H1 (cell line): Measurements from ENCODE around the gene UBAP1. TPM values are rescaled to one million over a fixed set of nuclear protein-coding genes. Genes with fewer than 3 reads are reported as not detected.

ENCODE experiments used
- CTCF ChIA-PET: fragments of 300-600 bp; sonication (Branson Sonifier 250); formaldehyde crosslinking; loops from one replicate; lab custom pipeline; 2021; ENCODE audit not compliant: partially characterized antibody; lab: Charles Lee
- POLR2A ChIA-PET: fragments of 300-600 bp; sonication (Branson Sonifier 250); formaldehyde crosslinking; loops from one replicate; lab custom pipeline; 2021; ENCODE audit warnings: inconsistent platforms; ENCODE audit not compliant: partially characterized antibody; lab: Charles Lee
- DNase-seq, 2 experiments: peaks; one replicate each; pipeline versions ENCODE4 v3.0.0 to v3.0.0-alpha.2; 2010 to 2022; ENCODE audit warnings: low spot score in 2 of 2, low read depth in 1 of 2, mixed read lengths in 1 of 2
- FAIRE-seq: peaks from 2 replicates; lab custom pipeline; 2011; peaks lifted over from hg19 to GRCh38; lab: Jason Lieb, UNC
- H2AFZ ChIP-seq: 2 replicates; pipeline ENCODE4 v1.8.1; 2012; ENCODE audit warnings: low read length, inconsistent platforms
- H2AK5ac ChIP-seq: 2 replicates; pipeline ENCODE4 v1.6.1; 2013; ENCODE audit warnings: low read depth, low read length
- H2BK120ac ChIP-seq: replicated peaks from 2 replicates; pipeline ENCODE3; 2013; ENCODE audit warnings: low read depth, low read length, inconsistent platforms
- H2BK12ac ChIP-seq: 2 replicates; pipeline ENCODE4 v1.6.1; 2013; ENCODE audit warnings: low read depth, low read length
- H2BK15ac ChIP-seq: 2 replicates; pipeline ENCODE4 v1.6.1; 2013; ENCODE audit warnings: low read length
- H2BK20ac ChIP-seq: 2 replicates; pipeline ENCODE4 v1.6.1; 2013; ENCODE audit warnings: low read length
- H2BK5ac ChIP-seq: 2 replicates; pipeline ENCODE4 v1.6.1; 2013; ENCODE audit warnings: low read depth, low read length
- H3K14ac ChIP-seq: 2 replicates; pipeline ENCODE4 v1.6.1; 2013; ENCODE audit warnings: inconsistent platforms; ENCODE audit not compliant: insufficient read length
- H3K18ac ChIP-seq: 2 replicates; pipeline ENCODE4 v1.6.1; 2013; ENCODE audit warnings: low read length; ENCODE audit errors: extremely low read depth
- H3K23ac ChIP-seq: 2 replicates; pipeline ENCODE4 v1.6.1; 2013; ENCODE audit warnings: inconsistent platforms; ENCODE audit not compliant: insufficient read length
- H3K23me2 ChIP-seq: 2 replicates; pipeline ENCODE4 v1.6.1; 2013; ENCODE audit warnings: low read depth, low read length
- H3K27ac ChIP-seq: 2 replicates; pipeline ENCODE4 v1.6.1; 2011; ENCODE audit warnings: low read depth, low read length, inconsistent platforms
- H3K27me3 ChIP-seq, 4 experiments: replicated peaks in 1 of 4; 1 replicate in 1 of 4; 2 replicates in 3 of 4; pipeline versions ENCODE4 v1.6.1 to v1.8.1; 2011 to 2013; ENCODE audit warnings: low read length in 3 of 4, mild to moderate bottlenecking in 3 of 4, inconsistent platforms in 2 of 4, mixed read lengths in 2 of 4, moderate library complexity in 1 of 4; ENCODE audit not compliant: control insufficient read depth in 3 of 4, insufficient read depth in 3 of 4; ENCODE audit errors: extremely low read depth in 1 of 4
- H3K36me3 ChIP-seq, 4 experiments: 2 replicates each; pipeline versions ENCODE4 v1.6.1 to v1.8.1; 2011 to 2013; ENCODE audit warnings: mild to moderate bottlenecking in 4 of 4, low read length in 3 of 4, moderate library complexity in 2 of 4, control low read depth in 1 of 4, inconsistent platforms in 1 of 4; ENCODE audit not compliant: insufficient read depth in 4 of 4, control insufficient read depth in 2 of 4
- H3K4ac ChIP-seq: replicated peaks from 2 replicates; pipeline ENCODE3; 2013; ENCODE audit warnings: low read length, low read depth, mixed read lengths, inconsistent platforms; ENCODE audit not compliant: insufficient read length
- H3K4me1 ChIP-seq, 4 experiments: replicated peaks in 1 of 4; 1 replicate in 1 of 4; 2 replicates in 3 of 4; pipeline versions ENCODE4 v1.6.1 to v1.8.1; 2011 to 2013; ENCODE audit warnings: low read length in 3 of 4, inconsistent platforms in 2 of 4, mixed read lengths in 1 of 4; ENCODE audit not compliant: insufficient read depth in 4 of 4, control insufficient read depth in 3 of 4
- H3K4me2 ChIP-seq, 2 experiments: 2 replicates each; pipeline versions ENCODE4 v1.6.1 to v1.8.1; 2011 to 2013; ENCODE audit warnings: low read depth in 2 of 2, low read length in 2 of 2, control low read depth in 1 of 2, inconsistent platforms in 1 of 2, mild to moderate bottlenecking in 1 of 2; ENCODE audit not compliant: insufficient read depth in 1 of 2
- H3K4me3 ChIP-seq, 4 experiments: fragments of 200-600, 300-600 bp in 1 of 4; sonication (generic), shearing (Covaris generic), sonication (Bioruptor Twin) in 1 of 4; 2 replicates each; pipeline versions ENCODE4 v1.5.1 to v1.8.1; 2011 to 2016; ENCODE audit warnings: low read length in 4 of 4, low read depth in 3 of 4, control low read depth in 2 of 4, inconsistent platforms in 2 of 4, mild to moderate bottlenecking in 2 of 4, mixed read lengths in 1 of 4, moderate library complexity in 1 of 4; ENCODE audit not compliant: insufficient read depth in 2 of 4; ENCODE audit errors: extremely low read depth in 1 of 4
- H3K56ac ChIP-seq: replicated peaks from 2 replicates; pipeline ENCODE3; 2013; ENCODE audit warnings: low read depth, mild to moderate bottlenecking, mixed read lengths, low read length, inconsistent platforms; ENCODE audit not compliant: insufficient read length
- H3K79me1 ChIP-seq: 2 replicates; pipeline ENCODE4 v1.6.1; 2013; ENCODE audit warnings: low read depth, low read length, control low read depth
- H3K79me2 ChIP-seq, 2 experiments: 2 replicates each; pipeline versions ENCODE4 v1.6.1 to v1.8.1; 2012 to 2013; ENCODE audit warnings: low read length in 2 of 2, mild to moderate bottlenecking in 2 of 2, inconsistent platforms in 1 of 2; ENCODE audit not compliant: insufficient read depth in 2 of 2, control insufficient read depth in 1 of 2
- H3K9ac ChIP-seq, 4 experiments: replicated peaks in 1 of 4; 1 replicate in 1 of 4; 2 replicates in 3 of 4; pipeline versions ENCODE4 v1.6.1 to v1.8.1; 2011 to 2013; ENCODE audit warnings: low read depth in 3 of 4, low read length in 3 of 4, control low read depth in 2 of 4, mild to moderate bottlenecking in 2 of 4, moderate library complexity in 2 of 4, inconsistent platforms in 1 of 4; ENCODE audit errors: extremely low read depth in 1 of 4
- H3K9me3 ChIP-seq, 2 experiments: 2 replicates each; pipeline versions ENCODE4 v1.6.1 to v1.8.1; 2012 to 2013; ENCODE audit warnings: mild to moderate bottlenecking in 2 of 2, moderate library complexity in 2 of 2, control low read depth in 1 of 2, inconsistent platforms in 1 of 2, low read depth in 1 of 2, low read length in 1 of 2, mixed read lengths in 1 of 2; ENCODE audit not compliant: insufficient read depth in 2 of 2
- H4K20me1 ChIP-seq, 2 experiments: replicated peaks in 1 of 2; 2 replicates each; pipeline versions ENCODE3 to v1.8.1; 2011 to 2013; ENCODE audit warnings: inconsistent platforms in 2 of 2, low read length in 2 of 2, mild to moderate bottlenecking in 1 of 2; ENCODE audit not compliant: insufficient read depth in 2 of 2, control insufficient read depth in 1 of 2
- H4K5ac ChIP-seq: 2 replicates; pipeline ENCODE4 v1.6.1; 2013; ENCODE audit warnings: low read length, low read depth, mixed read lengths, inconsistent platforms; ENCODE audit not compliant: insufficient read length
- H4K8ac ChIP-seq: 2 replicates; pipeline ENCODE4 v1.8.0; 2013; ENCODE audit warnings: mild to moderate bottlenecking, moderate library complexity, low read length, inconsistent platforms; ENCODE audit not compliant: insufficient read depth; ENCODE audit errors: extremely low read depth
- H4K91ac ChIP-seq: replicated peaks from 2 replicates; pipeline ENCODE3; 2013; ENCODE audit warnings: low read length, mixed read lengths, inconsistent platforms; ENCODE audit not compliant: insufficient read length
- RAD21 ChIP-seq, 2 experiments: IDR thresholded peaks in 1 of 2; conservative IDR thresholded peaks in 1 of 2; 2 replicates each; pipeline ENCODE4 v1.6.1; 2011; ENCODE audit warnings: low read depth in 2 of 2, low read length in 2 of 2, improper control_type of control experiment in 1 of 2, inconsistent platforms in 1 of 2, mild to moderate bottlenecking in 1 of 2, moderate library complexity in 1 of 2
- RBBP5 ChIP-seq: IDR thresholded peaks from 2 replicates; pipeline ENCODE4 v1.7.1; 2012; ENCODE audit warnings: low read depth, mild to moderate bottlenecking, inconsistent platforms, low read length, moderate library complexity, borderline replicate concordance
- WGBS, 2 experiments: shearing (Covaris generic) in 1 of 2; methylation state at CpG; one replicate each; pipeline versions ENCODE4 v1.1.6 to v1.1.7; 2013 to 2015; ENCODE audit warnings: low lambda C conversion rate in 2 of 2, mixed read lengths in 2 of 2, inconsistent platforms in 1 of 2, low coverage in 1 of 2, missing lambda C conversion rate in 1 of 2; ENCODE audit not compliant: insufficient replicate concordance in 2 of 2, insufficient coverage in 1 of 2, insufficient read length in 1 of 2; ENCODE audit errors: extremely low coverage in 1 of 2, missing lambda C conversion rate in 1 of 2; 5-methylcytosine and 5-hydroxymethylcytosine counted together
- polyA plus RNA-seq, 7 experiments: library from polyadenylated mRNA; depleted of rRNA in 3 of 7; stranded (reverse) in 5 of 7; unstranded in 2 of 7; fragments of >200 nt in 5 of 7; fragments of 200-250 nt in 2 of 7; gene quantifications; 1 replicate in 5 of 7; 2 replicates in 1 of 7; 4 replicates in 1 of 7; pipeline versions ENCODE4 v1.2.1 to v1.2.3, GENCODE V29; 2011 to 2013; ENCODE audit warnings: missing spikeins in 2 of 7, mixed read lengths in 2 of 7
- total RNA-seq: library from RNA; stranded (reverse); fragmentation: NEBNext Ultra II Directional; extraction: Animal tissue kit (Norgen Biotek cat#: 25700); gene quantifications from 2 replicates; pipeline ENCODE4 v1.2.1, GENCODE V29; 2021

Gene UBAP1
- total and polyA plus RNA-seq, 2 of the 8 experiments (the other 6 are each of a cell fraction or from before 2014, with no cell fraction given) = 31.3 to 31.4 TPM

- Histone ChIP-seq H2BK15ac (no peak overlapping the region), H2BK5ac (no peak overlapping the region)
- CTCF ChIA-PET = interaction anchor here (1.5 to 5.7 kb wide), 3 partner anchors 9 to 35 kb away, joined by 3 to 52 read pairs (median 6); no protein-coding TSS in a partner anchor
- no peak for TF ChIP-seq RBBP5
- 0 out of 4 replicates have a peak, but pooled peaks of 1 of the 2 experiments have one; percentile 6 for TF ChIP-seq RAD21 (IDR thresholded peaks at IDR 0.05 in 1 of 2, conservative IDR thresholded peaks at IDR 0.05 in 1 of 2; ENCODE audit: low read depth in 2 of 2, low read length in 2 of 2)
- TF ChIP-seq, all 59 proteins: peak for 1
- Histone ChIP-seq H3K27me3 (no peaks in the 10 kb centered on the region), H3K79me1 (no peaks in the 10 kb centered on the region), H3K27ac (no peak overlapping the region), H2BK120ac (no peak overlapping the region), H4K91ac (no peak overlapping the region), H2BK20ac (no peak overlapping the region), H3K36me3 (peaks cover 9 to 38% (median 20%) of the 10 kb centered on the region in 4 experiments), H4K20me1 (peaks cover 0 to 3% of the 10 kb centered on the region in 2 experiments), H3K23ac (no peak overlapping the region), H3K4me1 (peaks cover 0 to 2% (median 0%) of the 10 kb centered on the region in 4 experiments; a peak in 1 of 7 replicates), H3K4ac (no peak overlapping the region), H2AFZ (no peak overlapping the region), H2BK12ac (no peak overlapping the region), H2AK5ac (no peak overlapping the region), H3K9me3 (no peaks in the 10 kb centered on the region), H3K79me2 (no peaks in the 10 kb centered on the region), H3K23me2 (no peaks in the 10 kb centered on the region), H3K18ac (no peak overlapping the region), H3K56ac (no peak overlapping the region), H4K8ac (no peak overlapping the region), H3K9ac (no peak overlapping the region), H3K14ac (no peak overlapping the region), H3K4me3 (no peak overlapping the region), H4K5ac (no peak overlapping the region), H3K4me2 (no peak overlapping the region)
- 60% methylated on average over 1 of the region's 1 CpG; no CpG with 5 or more reads in 1 of the 2 experiments for WGBS, 2 experiments
- no peak for FAIRE-seq
- no peak for DNase-seq
- POLR2A ChIA-PET = interaction anchor here (0.8 to 1.6 kb wide), 3 partner anchors 10 to 61 kb away, joined by 3 to 5 read pairs (median 4); partner anchors contain the start of gene UBAP1
Observed at GRCh38 chr9:34240006-34240405, 61.2 kb downstream of the UBAP1 start.
